Left renal cortex interstitium (tissue), 4 donors: ENCODE results near the gene CLK3. TPM values are rescaled to one million over a fixed set of nuclear protein-coding genes. Genes with fewer than 3 reads are reported as not detected.

Experiments
- DNase-seq, 4 donors: peaks; one replicate each; pipeline ENCODE4 v3.0.0-alpha.2; 2013; ENCODE audit warnings: low read depth in 4 of 4, low spot score in 2 of 4, missing footprints in 1 of 4
- polyA plus RNA-seq, 4 donors: library from polyadenylated mRNA; unstranded; fragments of 120-200 nt; gene quantifications; one replicate each; pipeline ENCODE4 v1.2.1, GENCODE V29; 2013; ENCODE audit not compliant: insufficient read length in 4 of 4

CLK3 gene
- polyA plus RNA-seq, 4 donors, result 54.4 to 84.9 (median 76.3) TPM

- no peak for DNase-seq
These were observed 16.5 kb upstream of the CLK3 start for GRCh38 chr15:74599156-74599555.

GRCh38 chr15:74603026-74603788 is 12.4 kb upstream of the CLK3 start:
- DNase-seq, result no peak

GRCh38 chr15:74603789-74604705 is 11.6 kb upstream of the CLK3 start:
- DNase-seq, result no peak

GRCh38 chr15:74604983-74605794 is 10.4 kb upstream of the CLK3 start:
- DNase-seq, result no peak

GRCh38 chr15:74605795-74606150 is 9.9 kb upstream of the CLK3 start:
- DNase-seq, result no peak

GRCh38 chr15:74608786-74609185 is 6.8 kb upstream of the CLK3 start:
- DNase-seq, result no peak

GRCh38 chr15:74609938-74610301 is 5.7 kb upstream of the CLK3 start:
- no peak for DNase-seq

GRCh38 chr15:74610302-74610951 is 5.2 kb upstream of the CLK3 start:
- no peak for DNase-seq

- DNase-seq, result no peak
These were observed 4.3 kb upstream of the CLK3 start for GRCh38 chr15:74611341-74611740.

- no peak for DNase-seq
These were observed 3.8 kb upstream of the CLK3 start for GRCh38 chr15:74611834-74612233.

GRCh38 chr15:74612677-74613076 is 3.0 kb upstream of the CLK3 start:
- no peak for DNase-seq

- DNase-seq, result no peak
These were observed 2.3 kb upstream of the CLK3 start for GRCh38 chr15:74613089-74613952.

GRCh38 chr15:74613953-74614743 is 1.5 kb upstream of the CLK3 start:
- DNase-seq, result peak in 1 of 4 donors; percentile 60

GRCh38 chr15:74614744-74615507 is 710 bp upstream of the CLK3 start:
- DNase-seq, result peak in 3 of 4 donors; percentile 32 to 69 (median 67)

- no peak for DNase-seq
These were observed 817 bp downstream of the CLK3 start for GRCh38 chr15:74616366-74616939.

GRCh38 chr15:74616996-74617395 is 1.4 kb downstream of the CLK3 start:
- no peak for DNase-seq

GRCh38 chr15:74618841-74619596 is 3.4 kb downstream of the CLK3 start:
- no peak for DNase-seq
